ENCODE results near the gene BMPR1B. TPM values are rescaled to one million over a fixed set of nuclear protein-coding genes. Genes with fewer than 3 reads are reported as not detected.

The BMPR1B gene
- total and polyA plus RNA-seq, 2 of the 4 experiments (the other 2 are of a cell fraction), result 0.24 to 0.90 TPM

DNA sequence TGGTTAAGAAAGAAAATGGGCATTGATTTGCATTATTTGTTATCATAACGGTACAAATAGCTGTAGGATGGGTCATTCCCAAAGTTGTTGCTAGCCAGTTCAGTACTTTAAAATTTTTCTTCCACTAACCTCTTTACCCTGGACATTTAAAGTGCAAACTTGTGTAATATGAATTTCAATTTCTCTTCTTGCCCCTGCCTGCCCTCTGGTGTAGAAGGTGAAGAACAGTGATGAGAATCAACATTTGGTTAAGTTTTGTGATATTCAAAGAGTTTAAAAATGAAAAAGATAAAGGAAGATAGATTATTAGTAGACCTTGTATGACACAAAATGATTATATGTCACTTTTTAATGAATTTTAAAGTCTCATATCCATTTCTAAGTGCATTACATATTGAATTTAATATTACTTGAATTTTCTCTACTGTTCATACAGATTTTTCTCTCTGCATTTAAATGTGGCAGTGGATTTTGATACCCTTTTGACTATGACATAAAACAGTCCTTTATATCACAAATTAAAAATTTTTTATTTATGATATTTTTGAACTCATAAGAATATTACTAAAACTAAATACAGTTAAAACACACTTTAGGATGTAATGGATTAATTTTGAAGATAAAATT is 337.7 kb downstream of the BMPR1B start (continued):
- TF ChIP-seq RAD21 (IDR thresholded peaks at IDR 0.05; ENCODE audit: low read length), result peak; percentile 84
- TF ChIP-seq BHLHE40 (IDR thresholded peaks at IDR 0.05; ENCODE audit: low read depth, low read length), result no peak
- no peak for TF ChIP-seq MAZ (IDR thresholded peaks at IDR 0.05; ENCODE audit: borderline replicate concordance, low read depth, low read length)
- no peak for TF ChIP-seq CHD1 (IDR thresholded peaks at IDR 0.05; ENCODE audit: low read depth, low read length)
- no peak for TF ChIP-seq NFE2L2 (IDR thresholded peaks at IDR 0.05; ENCODE audit: low read depth, low read length)
- no peak for TF ChIP-seq RCOR1 (IDR thresholded peaks at IDR 0.05; ENCODE audit: insufficient replicate concordance, low read length)

All from IMR-90 (cell line).